NB4 (cell line): Measurements from ENCODE around the gene CDON.

Experiments used
- DNase-seq: peaks from one replicate; pipeline ENCODE4 v3.0.0; 2010; ENCODE audit warnings: low read depth
- H3K4me3 ChIP-seq: one replicate; pipeline ENCODE4 v1.5.1; 2011; ENCODE audit warnings: mild to moderate bottlenecking, low read depth, low read length, moderate library complexity
- CTCF ChIP-seq: IDR thresholded peaks from one replicate; pipeline ENCODE4 v1.5.1; 2012; ENCODE audit warnings: low read depth, low read length
- MYC ChIP-seq: IDR thresholded peaks from 2 replicates; pipeline ENCODE4 v1.6.1; 2011; ENCODE audit warnings: low read depth, low read length
- POLR2A ChIP-seq: IDR thresholded peaks from 2 replicates; pipeline ENCODE4 v1.6.1; 2011; ENCODE audit warnings: mild to moderate bottlenecking; ENCODE audit not compliant: insufficient read length; ENCODE audit errors: extremely low read depth
- TF ChIP-seq, protein P1 (sequence below): IDR thresholded peaks from 2 replicates; pipeline ENCODE4 v1.6.1; 2011; ENCODE audit warnings: low read depth, low read length

CDON gene

GRCh38 chr11:126012852-126013251 is 49.8 kb downstream of the CDON start:
- DNase-seq: no peak
- TF ChIP-seq POLR2A (no peak), CTCF (no peak), MYC (no peak)
- TF ChIP-seq, protein P1, sequence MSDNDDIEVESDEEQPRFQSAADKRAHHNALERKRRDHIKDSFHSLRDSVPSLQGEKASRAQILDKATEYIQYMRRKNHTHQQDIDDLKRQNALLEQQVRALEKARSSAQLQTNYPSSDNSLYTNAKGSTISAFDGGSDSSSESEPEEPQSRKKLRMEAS: no peak
- no peak overlapping the region for H3K4me3 ChIP-seq

DNA sequence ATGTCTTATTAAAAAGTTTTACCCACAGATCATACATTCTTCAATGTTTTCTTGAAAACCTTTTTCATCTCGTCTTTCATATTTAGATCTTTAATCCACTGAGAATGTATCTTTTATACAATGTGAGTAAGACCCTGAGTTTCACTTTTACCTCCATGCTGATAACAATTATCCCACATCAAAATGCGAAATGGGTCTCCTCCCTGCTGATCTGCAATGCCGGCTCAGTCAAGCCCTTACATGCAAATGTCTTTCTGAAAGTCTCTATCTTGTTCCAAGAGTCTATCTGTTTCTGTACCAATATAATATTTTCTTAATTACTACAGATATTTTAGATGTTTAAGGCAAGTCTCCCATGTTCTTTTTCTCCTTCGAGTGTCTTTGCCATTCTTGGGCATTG is 50.9 kb downstream of the CDON start:
- H3K4me3 ChIP-seq: no peak overlapping the region
- DNase-seq: no peak
- TF ChIP-seq POLR2A (no peak), CTCF (no peak), MYC (no peak)
- TF ChIP-seq, protein P1: no peak

DNA sequence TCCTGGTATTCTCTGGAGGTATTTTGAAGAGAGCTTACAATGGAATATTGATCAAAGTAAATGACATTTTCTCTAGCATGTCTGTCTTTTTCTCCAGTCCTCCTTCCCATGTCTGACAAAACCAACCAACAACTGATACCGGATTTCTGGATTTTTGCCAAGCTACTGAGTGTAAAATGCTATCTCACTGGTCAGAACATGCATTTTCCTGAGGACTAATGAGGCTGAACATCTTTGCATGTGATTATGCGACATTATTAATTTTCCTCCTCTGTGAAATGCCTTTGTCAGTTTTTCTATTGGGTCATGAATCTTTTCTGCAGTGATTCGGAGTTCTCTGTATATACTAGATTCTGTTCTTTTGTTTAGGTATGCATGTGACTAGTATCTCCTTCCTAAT is 51.4 kb downstream of the CDON start:
- no peak for DNase-seq
- H3K4me3 ChIP-seq: no peak overlapping the region
- TF ChIP-seq POLR2A: no peak
- TF ChIP-seq, protein P1: no peak
- TF ChIP-seq MYC: no peak
- no peak for TF ChIP-seq CTCF

GRCh38 chr11:126008956-126009355 is 53.7 kb downstream of the CDON start:
- DNase-seq: no peak
- TF ChIP-seq, protein P1: no peak
- TF ChIP-seq CTCF (no peak), MYC (no peak), POLR2A (no peak)
- H3K4me3 ChIP-seq: no peak overlapping the region

DNA sequence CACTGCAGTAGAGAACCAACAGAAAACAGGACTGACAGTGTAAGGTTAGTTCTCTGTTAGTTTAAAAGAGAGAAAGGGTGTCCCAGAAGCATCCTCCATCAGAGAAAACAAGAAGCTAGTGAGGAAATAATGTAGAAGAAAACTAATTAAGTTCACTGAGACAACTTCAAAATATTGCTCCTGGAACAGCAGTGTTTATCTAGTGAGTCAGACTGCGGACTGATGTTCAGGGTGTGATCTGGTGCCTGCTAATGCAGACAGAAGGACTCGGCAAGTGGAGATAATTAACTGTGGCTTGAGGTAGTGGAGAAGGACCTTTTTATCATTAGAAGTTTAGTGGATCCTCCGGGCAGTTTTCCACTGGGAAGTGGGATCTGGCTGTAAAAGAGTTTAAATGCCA is 55.4 kb downstream of the CDON start:
- DNase-seq: no peak
- H3K4me3 ChIP-seq: no peak overlapping the region
- no peak for TF ChIP-seq POLR2A
- no peak for TF ChIP-seq MYC
- TF ChIP-seq, protein P1: no peak
- TF ChIP-seq CTCF: no peak

- TF ChIP-seq, protein P1: no peak
- no peak for TF ChIP-seq POLR2A
- TF ChIP-seq CTCF: no peak
- no peak for TF ChIP-seq MYC
- DNase-seq: no peak
- H3K4me3 ChIP-seq: no peak overlapping the region
These were observed 56.6 kb downstream of the CDON start for GRCh38 chr11:126006068-126006467.
